Hepatic stellate cell (primary cell): ENCODE results near the gene SUSD3.

Source experiments
- DNase-seq: peaks from one replicate; pipeline ENCODE4 v3.0.0; 2011; ENCODE audit warnings: low spot score

SUSD3 gene

DNA sequence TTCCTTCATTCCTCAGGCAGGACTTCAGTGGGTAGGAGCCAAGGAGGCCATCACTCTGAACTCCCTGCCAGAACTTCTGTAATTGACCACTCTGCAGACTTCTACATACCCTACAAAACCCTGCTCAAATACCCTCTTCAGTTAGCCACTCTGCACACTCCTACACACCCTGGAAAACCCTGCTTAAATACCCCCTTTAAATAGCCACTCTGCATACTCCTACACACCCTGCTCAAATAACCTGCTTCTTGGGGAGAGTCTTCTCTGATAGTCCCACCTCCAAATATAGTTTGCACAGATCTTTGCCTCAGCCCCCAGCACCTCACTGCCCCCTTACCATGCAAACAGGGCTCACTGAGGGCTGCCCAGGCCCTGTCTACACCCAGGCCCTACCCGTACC is 18.9 kb downstream of the SUSD3 start:
- DNase-seq: no peak

DNA sequence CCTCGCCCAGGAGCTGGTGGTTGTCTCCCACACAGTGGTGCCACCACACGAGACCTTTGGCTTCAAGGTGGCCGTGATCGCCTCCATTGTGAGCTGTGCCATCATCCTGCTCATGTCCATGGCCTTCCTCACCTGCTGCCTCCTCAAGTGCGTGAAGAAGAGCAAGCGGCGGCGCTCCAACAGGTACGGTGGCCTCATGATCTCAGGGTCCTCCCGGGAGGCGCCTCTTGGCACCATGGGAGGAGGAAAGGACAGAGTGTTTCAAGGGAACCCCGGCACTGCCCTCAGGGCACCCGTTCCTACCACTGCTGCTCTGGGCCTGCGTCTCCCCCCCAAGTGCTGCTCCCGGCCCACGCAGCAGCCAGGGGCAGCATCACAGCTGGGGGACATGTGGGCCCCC is 19.3 kb downstream of the SUSD3 start:
- no peak for DNase-seq

DNA sequence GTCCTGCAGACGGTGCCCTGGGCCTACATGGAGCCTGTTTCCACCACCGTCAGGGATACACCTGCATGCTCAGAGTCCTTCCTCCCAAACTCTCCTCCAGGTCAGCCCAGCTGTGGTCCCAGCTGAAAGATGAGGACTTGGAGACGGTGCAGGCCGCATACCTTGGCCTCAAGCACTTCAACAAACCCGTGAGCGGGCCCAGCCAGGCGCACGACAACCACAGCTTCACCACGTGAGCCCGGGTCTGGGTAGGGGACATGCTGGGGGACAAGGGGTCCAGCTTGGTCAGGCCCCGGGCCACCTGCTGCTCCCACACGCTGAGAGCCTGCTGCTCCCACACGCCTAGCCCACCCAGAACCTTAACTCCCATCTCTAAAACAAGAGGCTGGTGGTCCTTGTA is 20.9 kb downstream of the SUSD3 start:
- DNase-seq: no peak

DNA sequence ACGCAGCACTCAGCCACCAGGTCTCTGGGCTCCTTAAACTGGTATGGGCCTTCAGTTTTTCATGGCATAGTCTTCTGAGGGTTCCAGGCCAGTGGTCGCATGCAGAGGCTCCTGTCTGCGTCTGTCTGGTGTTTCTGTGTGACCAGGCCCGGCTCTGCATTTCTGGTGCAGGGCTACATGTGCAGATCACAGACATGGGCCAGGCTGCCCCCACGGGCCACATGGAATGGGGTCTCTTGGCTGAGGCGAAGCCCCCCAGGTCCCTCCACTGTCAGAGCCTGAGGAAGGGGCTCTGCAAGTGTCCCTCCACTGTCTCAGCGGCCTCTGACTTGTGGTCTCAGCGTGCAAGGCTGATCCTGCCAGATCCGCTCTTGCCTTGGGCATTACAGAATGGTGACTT is 21.9 kb downstream of the SUSD3 start:
- DNase-seq: no peak

DNA sequence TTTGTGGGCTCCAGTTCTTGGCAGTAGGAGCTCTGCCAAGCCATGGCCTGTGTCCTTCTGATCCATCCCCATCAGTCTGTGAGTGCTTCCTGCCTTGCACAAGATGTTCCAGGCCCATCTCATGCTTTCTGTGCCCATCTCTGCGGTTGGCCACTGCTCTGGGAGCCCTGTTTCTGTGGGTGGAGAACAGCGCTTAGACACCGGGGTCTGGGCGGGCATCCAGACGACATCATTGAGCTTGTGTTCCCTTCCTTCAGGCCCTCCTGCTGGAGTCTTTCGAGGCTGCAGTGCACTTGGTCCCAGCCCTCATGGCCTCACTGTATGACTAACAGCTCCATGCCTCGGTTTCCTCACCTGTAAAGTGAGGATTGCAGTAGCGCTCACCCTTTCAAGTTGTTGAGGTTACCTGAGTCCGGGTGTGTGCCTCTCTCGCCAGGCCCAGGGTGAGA is 22.6 kb downstream of the SUSD3 start:
- no peak for DNase-seq

DNA sequence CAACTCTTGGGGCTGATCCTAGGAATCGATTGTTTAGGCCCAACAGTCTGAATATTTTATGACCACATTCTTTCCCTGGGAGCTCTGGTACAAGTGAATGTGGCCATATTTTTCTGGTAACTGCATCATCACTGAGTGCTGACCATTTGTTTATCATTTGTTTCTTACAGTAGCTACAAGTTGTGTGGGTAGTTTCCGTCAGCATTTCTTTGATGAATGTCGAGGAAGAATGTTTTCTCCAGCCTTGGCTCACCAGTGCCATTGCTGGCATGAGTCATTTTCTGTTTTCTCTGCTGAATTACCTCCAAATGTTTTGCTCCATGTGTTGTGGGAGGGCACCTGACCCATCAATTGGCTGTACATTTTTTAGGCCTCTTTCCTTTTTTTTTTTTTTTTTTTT is 23.4 kb downstream of the SUSD3 start:
- no peak for DNase-seq

DNA sequence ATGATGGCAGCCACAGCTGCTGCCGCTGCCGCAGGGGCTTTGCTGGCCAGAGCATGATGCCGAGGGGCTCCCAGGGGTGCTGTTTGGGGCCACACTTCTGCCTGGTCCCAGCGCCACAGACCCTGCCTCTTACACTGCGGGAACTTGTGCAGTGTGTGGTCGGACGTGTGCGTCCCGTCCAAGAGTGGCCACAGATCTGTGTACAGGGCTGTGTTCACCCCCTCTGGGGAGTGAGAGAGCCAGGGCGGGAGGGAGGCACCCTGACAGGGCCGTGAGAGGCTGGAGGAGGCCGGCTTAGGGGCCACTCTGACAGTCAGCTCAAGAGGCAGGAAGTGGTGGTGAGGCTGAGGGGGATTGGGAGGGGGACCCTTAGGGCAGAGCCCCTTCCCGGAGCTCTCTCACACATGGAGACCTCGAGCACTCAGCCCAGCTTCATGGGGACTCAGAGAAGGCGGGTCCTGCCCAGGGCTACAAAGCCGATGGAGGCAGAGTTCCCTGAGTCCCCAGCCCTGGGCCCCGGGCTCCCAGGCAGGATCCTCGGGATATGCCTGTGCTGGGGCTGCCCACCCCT is 24.4 kb downstream of the SUSD3 start:
- DNase-seq: no peak

DNA sequence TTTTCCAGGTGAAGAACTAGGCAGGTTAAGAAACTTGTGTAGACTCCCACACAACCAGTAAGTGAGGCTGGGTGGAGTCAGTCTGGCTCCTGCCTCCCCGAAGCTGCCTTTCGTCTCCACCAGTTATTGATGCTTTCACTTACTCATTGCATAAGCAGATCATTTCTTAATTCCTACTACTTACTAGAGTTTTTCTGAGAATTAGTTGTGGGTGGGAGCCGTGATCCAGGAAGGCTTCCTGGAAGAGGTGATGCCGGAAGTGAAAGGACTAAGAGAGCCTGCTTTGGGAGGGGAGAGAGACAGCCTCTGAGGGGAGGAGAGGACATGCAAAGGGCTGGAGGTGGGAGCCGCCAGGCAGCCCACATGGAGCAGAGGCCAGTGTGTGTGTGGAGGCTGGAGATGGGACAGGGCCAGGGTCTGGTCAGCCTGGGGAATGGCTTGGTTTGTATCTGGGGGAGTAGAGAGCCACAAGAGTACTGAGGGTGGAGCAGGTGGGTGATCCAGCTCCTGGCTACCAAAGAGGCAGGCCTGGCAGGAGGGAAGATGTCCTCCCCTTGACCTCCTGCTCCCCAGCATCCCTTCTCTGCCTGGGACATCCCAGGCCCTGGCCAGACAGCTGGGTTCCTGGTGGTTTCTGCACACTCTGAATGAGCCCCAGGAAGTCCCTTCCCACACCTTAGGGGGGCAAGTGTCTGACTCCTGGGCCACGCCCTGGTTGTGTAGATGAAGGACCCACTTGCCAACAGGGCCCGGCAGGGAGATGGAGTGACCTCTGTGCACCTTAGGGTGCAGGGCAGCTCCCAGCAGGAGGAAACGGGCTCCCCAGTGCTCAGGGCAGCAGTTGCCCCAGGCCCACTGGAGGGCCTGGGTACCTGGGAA is 25.3 kb downstream of the SUSD3 start:
- no peak for DNase-seq

DNA sequence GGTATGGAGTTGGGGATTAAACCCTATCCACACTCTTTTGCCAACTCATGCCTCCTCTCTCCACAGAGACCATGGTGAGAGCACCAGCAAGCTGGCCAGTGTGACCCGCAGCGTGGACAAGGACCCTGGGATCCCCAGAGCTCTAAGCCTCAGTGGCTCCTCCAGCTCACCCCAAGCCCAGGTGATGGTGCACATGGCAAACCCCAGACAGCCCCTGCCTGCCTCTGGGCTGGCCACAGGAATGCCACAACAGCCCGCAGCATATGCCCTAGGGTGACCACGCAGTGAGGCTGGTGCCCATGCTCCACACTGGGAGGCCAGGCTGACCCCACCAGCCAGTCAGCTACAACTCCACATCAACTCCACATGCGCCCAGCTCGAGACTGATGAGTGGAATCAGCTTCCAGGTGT is 26.0 kb downstream of the SUSD3 start:
- no peak for DNase-seq

DNA sequence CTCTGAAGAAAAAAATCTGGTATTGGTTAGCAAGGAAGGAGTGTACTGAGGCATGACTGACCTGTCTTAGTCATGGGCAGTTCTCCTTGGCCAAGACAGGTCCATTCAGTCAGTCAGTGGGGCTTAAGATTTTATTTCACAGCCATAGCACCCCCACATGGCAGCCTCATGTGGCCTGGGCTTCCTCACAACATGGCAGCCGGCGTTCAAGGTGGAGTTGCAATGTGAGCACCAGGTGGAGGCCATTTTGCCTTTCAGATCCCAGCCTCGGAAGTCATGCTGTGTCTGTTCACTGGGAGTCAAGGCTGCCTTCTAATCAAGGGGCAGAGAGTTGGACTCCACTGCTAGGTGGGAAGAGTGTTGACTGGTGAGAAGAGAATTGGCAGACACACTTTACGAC is 27.2 kb downstream of the SUSD3 start:
- no peak for DNase-seq

DNA sequence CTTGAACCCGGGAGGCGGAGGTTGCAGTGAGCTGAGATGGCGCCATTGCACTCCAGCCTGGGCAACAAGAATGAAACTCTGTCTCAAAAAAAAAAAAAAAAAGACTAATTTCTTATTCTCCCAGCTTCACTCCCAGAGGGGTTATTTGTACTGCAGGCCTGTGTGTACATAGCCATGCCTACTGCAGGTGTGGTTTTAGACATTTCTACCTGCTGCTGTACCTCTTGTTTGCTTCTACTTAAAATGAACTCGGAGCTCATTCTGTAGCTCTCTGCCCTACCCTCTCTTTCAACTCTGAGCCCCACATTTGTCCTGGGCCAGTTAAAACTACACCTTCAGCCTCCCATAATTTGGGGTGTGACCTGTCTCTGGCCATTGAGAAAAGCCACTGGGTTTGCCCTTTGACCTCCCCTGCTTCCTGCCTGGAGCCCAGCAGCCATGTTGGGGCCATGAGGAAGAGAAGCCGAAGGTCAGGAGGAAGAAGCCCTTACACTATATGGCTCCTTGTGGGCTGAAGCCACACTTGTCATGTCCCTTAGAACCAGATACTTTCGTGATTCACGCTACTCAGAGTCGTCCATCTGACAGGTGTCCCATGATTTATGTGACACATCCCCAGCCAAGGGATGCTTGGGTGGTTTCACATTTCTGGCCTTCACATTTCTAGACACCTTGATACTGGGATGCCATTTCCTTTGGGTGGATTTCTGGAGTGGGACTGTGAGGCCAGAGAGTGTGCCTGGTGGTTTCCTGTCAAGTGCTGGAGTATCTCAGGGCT is 28.1 kb downstream of the SUSD3 start:
- DNase-seq: no peak

DNA sequence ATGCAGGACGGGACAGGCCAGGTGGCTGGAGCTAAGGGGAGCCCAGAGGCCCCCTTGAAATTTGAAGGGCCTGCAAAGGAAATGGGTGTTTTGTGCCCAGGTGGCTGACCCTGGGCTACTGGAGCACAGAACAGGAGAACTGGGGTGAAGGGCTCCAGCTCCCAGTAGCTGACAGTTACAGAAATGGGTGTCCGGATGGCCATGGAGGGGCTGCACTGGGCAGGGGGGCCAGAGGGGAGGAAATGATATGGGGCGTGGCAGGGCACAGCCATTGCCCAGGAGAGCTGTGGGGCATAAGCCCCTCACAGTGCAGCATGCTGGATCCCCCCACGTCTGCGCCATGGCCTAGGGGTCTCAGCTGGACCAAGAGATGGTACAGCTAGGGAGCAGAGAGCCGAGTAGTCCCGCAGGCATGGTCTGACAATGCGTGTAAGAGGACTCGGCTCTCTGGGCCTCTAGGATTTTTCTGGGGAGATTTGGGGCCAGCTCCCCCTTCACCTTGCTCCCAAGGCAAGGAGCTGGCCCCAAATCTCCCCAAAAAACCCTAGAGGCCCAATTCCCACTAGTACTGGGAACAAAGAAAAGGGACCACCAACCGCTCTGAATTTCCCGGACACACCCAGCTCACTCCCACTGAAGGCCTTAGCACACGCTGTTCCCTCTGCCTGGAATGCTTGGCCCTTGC is 29.6 kb downstream of the SUSD3 start:
- DNase-seq: no peak

DNA sequence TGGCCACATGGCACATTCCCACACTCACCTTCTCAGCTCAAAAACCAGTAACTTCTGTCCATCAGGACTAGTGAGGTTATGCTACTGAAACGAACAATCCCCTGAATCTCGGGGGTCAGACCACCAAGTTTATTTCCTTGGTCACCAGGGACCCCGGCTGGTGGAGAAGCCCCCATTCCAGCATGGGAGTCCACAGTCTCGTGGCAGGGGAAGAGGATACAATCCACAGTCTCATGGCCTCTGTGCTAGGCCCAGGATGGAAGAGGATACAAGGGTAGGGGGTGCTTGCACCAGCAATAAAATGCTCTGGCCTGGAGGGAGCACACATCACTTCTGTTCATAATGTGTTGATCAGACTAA is 30.1 kb downstream of the SUSD3 start:
- DNase-seq: no peak

DNA sequence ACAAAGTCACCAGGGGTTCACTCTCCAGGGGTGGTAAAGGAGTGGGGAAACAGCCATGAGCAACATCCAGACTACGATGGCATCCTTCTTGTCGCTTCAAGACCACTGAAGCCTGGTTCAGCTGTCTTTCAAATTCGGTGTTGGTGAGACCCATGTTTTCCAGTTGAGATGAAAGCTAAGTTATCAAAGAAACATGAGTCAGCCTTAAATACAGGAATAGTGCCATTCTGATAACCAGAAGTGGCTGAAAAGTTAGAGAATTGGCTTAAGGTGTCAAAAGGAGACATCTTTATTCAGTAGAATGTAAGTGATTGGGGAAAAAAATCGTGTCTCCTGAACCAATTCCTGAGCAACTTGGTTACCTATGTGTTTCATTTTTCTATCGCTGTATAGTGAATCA is 30.5 kb downstream of the SUSD3 start:
- DNase-seq: no peak

DNA sequence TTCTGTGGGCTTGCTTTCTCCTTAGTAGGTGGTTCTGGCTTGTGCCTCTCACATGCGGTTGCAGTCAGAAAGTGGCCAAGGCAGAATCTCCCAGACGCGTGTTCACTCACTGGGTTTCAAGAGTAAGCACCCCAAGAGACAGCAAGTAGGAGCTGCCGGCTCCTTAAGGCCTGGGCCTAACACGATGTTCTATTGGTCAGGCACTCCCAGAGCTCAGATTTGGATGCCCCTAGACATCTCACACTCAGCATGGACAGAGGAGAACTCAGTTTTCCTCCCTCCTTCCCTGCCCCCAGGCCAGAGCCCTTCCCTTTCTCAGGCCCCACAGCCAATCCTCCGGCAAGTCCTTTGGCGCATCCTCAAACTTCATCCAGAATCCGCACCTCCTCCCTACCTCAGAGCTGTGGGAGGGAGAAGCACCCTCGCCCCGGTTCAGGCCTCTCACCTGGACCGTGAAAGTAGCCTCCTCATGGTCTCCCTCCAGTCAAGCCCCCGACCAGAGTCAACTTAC is 31.0 kb downstream of the SUSD3 start:
- DNase-seq: no peak

DNA sequence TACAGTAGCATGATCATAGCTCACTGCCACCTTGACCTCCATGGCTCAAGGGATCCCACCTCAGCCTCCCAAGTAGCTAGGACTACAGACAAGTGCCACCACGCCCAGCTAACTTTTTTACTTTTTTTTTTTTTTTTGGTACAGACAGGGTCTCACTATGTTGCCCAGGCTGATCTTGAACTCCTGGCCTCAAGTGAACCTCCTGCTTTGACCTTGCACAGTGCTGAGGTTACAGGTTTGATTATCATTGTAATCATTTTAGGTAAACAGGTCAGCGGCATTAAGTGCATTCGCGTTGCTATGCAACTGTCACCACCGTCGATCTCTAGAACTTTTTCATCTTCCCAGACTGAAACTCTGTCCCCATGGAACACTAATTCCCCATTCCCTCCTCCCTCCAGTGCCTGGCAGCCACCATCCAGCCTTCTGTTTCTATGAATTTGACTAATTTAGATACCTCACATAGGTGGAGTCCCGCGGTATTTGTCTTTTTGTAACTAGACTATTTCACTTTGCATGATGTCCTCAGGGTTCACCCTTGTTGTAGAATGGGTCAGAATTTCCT is 31.7 kb downstream of the SUSD3 start:
- DNase-seq: no peak

DNA sequence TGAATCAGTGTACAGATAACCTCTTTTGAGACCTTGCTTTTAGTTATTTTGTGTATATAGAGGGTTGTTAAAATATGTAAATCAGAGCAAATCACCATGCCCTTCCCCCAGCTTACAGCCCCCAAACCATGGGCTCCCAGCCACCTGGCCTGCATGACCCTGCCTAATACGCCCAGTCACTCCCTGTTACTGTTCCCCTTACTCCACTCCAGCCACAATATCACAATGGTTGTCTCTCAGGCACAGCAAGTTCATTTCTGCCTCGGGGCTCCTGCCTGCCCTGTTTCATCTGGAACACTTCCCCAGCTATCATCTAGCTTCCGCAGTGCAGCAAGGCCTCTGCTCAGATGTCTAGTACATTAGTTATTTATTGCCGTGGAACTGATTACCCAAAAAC is 32.6 kb downstream of the SUSD3 start:
- DNase-seq: no peak

DNA sequence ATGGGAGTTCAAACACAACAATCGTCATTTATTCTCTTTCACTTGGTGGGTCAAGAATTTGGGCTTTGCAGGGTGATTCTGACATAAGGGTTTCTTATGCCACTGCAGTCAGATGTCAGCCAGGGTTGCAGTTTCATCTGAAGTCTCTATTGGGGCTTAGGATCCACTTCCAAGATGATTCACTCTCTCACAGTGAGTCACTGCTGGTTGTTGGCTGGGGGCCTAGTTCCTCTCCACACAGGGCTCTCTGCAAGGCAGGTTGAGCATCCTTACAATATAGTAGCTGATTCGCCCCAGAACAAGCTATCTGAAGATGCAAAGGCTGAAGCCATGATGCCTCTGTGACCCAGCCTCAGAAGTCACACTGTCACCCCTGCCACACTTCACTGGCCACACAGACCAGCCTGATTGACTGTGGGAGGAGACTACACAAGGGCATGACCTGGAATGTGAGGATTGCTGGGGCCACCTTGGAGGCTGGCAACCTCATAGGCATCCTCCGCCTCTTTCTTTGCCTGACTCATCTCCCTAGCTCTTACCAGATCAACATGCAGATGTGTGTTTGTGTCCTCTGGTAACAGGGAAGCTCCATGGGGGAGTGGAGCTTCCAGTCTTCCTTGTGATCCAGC is 33.1 kb downstream of the SUSD3 start:
- peak; percentile 64 for DNase-seq

DNA sequence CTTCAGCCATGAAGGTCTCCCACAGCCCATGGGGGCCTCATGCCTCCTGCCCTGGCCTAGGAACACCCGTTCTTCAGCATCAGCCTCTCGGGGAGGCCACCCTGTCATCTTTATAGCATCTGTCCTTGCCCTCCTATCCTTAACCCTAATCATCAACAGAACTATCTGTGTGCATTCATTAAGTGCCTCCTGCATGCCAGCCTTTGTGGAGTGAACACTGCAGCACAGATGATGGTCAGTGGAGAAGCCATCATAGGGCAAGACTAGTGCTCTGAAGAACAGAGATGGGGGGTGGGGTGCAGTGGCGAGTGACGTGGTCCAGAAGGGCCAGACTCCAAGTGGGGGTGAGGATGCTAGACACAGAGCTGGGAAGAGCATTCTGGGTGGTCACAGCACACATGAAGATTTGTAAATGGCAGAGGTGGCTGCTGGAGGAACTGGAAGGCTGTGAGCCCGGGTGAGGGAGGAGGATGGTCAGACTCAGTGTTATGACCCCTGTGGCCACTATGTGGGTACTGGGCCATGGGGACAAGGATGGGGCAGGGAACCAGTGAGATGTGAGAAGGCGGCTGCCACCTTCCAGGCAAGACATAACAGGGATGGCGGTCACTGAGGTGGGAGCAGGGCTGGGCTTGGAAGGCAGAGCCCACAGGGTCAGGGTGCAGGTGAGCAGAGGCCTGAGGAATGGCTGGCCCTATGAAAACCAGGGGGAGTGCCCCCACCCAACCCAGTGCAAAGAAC is 33.9 kb downstream of the SUSD3 start:
- no peak for DNase-seq

DNA sequence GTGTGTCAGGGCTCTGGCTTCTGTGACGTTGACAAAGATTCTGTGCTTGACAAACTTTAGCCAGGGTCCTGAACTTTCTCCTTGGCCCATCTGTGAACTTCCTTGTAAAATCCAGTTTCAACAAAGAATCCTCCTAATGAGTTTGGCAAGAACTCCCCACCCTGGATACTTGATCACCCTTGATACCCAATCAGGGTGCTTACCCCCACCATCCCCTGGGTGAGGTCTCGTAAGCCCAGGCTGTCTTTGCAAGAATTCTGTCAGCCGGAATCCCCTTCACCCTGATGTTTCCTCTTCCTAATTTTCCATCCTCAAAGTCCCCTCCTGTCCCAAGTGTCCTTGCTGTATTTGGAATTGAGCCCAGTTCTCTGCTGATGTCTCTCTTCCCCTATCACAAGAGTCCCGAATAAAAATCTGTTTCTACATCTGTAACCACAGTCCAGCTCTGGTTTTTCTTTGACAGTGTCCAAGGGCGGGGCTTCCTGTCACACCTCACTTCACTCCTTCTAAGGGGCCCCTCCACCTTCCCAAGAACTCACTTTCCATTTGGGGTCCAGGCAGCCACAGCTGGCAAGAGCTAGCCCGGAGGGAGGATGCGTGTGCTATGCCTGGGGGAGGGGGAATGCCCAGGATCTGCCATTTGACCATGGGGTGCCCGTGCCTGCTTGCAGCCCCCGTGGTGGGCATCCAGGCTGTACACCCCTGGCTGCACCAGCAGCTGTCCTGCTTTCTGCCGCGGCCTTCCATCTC is 34.8 kb downstream of the SUSD3 start:
- no peak for DNase-seq
